HepG2 (cell line): Measurements from ENCODE around the gene ZNF174. TPM values are rescaled to one million over a fixed set of nuclear protein-coding genes. Genes with fewer than 3 reads are reported as not detected.
A peak's percentile ranks its signal among the peaks of the same experiment; 100 is the strongest.

Source experiments
- ATF4 ChIP-seq, 2 experiments: fragments of 450-650 bp in 1 of 2; sonication (generic) in 1 of 2; formaldehyde crosslinking; IDR thresholded peaks; 2 replicates each; pipeline versions ENCODE4 v1.5.0 to v1.8.0; 2020 to 2022; ENCODE audit warnings: mild to moderate bottlenecking in 1 of 2, missing genetic modification reagents in 1 of 2
- BCLAF1 ChIP-seq: fragments of 450-650 bp; IDR thresholded peaks from 2 replicates; pipeline ENCODE4 v1.6.1; 2017; ENCODE audit warnings: mild to moderate bottlenecking
- CENPBD1 ChIP-seq: sonication (generic); formaldehyde crosslinking; IDR thresholded peaks from 2 replicates; pipeline ENCODE4 v1.8.0; 2022; ENCODE audit warnings: missing genetic modification reagents, low read depth, mild to moderate bottlenecking, borderline replicate concordance
- GABPA ChIP-seq, 2 experiments: IDR thresholded peaks; 2 replicates each; pipeline ENCODE4 v1.6.1; 2011 to 2016; ENCODE audit warnings: low read depth in 2 of 2, low read length in 1 of 2, missing biosample characterization in 1 of 2, missing genetic modification characterization in 1 of 2
- GLI4 ChIP-seq: sonication (generic); formaldehyde crosslinking; IDR thresholded peaks from 2 replicates; pipeline ENCODE4 v1.5.1; 2020; ENCODE audit warnings: missing genetic modification reagents, mild to moderate bottlenecking, moderate library complexity, borderline replicate concordance
- HNRNPH1 ChIP-seq: fragments of 200-400 bp; formaldehyde crosslinking; optimal IDR thresholded peaks from 2 replicates; pipeline ENCODE3; 2017; ENCODE audit warnings: mild to moderate bottlenecking, low read depth, low read length
- MTA3 ChIP-seq: sonication (generic); formaldehyde crosslinking; IDR thresholded peaks from 2 replicates; pipeline ENCODE4 v1.4.0; 2020; ENCODE audit warnings: missing genetic modification reagents
- MYC ChIP-seq: sonication (generic); formaldehyde crosslinking; IDR thresholded peaks from 2 replicates; pipeline ENCODE4 v1.9.0; 2021; ENCODE audit warnings: missing genetic modification reagents, borderline replicate concordance
- NCOA2 ChIP-seq: sonication (generic); formaldehyde crosslinking; IDR thresholded peaks from 2 replicates; pipeline ENCODE4 v1.8.0; 2022; ENCODE audit warnings: inconsistent platforms
- THAP8 ChIP-seq: sonication (generic); formaldehyde crosslinking; IDR thresholded peaks from 2 replicates; pipeline ENCODE4 v1.5.1; 2020; ENCODE audit warnings: missing genetic modification reagents, mild to moderate bottlenecking, borderline replicate concordance
- ZEB1 ChIP-seq: IDR thresholded peaks from 2 replicates; pipeline ENCODE4 v1.6.1; 2012; ENCODE audit warnings: mild to moderate bottlenecking, low read depth, inconsistent platforms; ENCODE audit not compliant: insufficient replicate concordance
- ZFAT ChIP-seq: sonication (generic); formaldehyde crosslinking; conservative IDR thresholded peaks from 2 replicates; pipeline ENCODE4 v1.8.1; 2023; ENCODE audit warnings: missing genetic modification reagents, inconsistent platforms
- ZNF275 ChIP-seq: sonication (generic); formaldehyde crosslinking; IDR thresholded peaks from 2 replicates; pipeline ENCODE4 v1.8.0; 2022; ENCODE audit warnings: missing genetic modification reagents, mild to moderate bottlenecking, inconsistent platforms, borderline replicate concordance
- ZNF350 ChIP-seq: sonication (generic); formaldehyde crosslinking; IDR thresholded peaks from 2 replicates; pipeline ENCODE4 v1.4.0; 2020; ENCODE audit warnings: mild to moderate bottlenecking, low read depth, missing genetic modification reagents, borderline replicate concordance
- ZNF580 ChIP-seq: IDR thresholded peaks from 2 replicates; pipeline ENCODE4 v1.6.1; 2016; ENCODE audit warnings: low read depth, borderline replicate concordance
- ZNF639 ChIP-seq: conservative IDR thresholded peaks from 2 replicates; pipeline ENCODE4 v1.6.1; 2018; ENCODE audit warnings: missing genetic modification reagents
- ZNF710 ChIP-seq: sonication (generic); formaldehyde crosslinking; IDR thresholded peaks from 2 replicates; pipeline ENCODE4 v1.5.0; 2020; ENCODE audit warnings: mild to moderate bottlenecking, missing genetic modification reagents, borderline replicate concordance
- ZNF782 ChIP-seq: sonication (generic); formaldehyde crosslinking; IDR thresholded peaks from 2 replicates; pipeline ENCODE4 v1.4.0; 2020; ENCODE audit warnings: missing genetic modification reagents, mild to moderate bottlenecking, borderline replicate concordance
- ZNF841 ChIP-seq: sonication (generic); formaldehyde crosslinking; IDR thresholded peaks from 2 replicates; pipeline ENCODE4 v1.8.1; 2023; ENCODE audit warnings: missing genetic modification reagents, borderline replicate concordance
- polyA plus RNA-seq, 8 experiments: library from polyadenylated mRNA; depleted of rRNA in 3 of 8; stranded (reverse) in 7 of 8; unstranded in 1 of 8; fragments of >200 nt; fragmentation: Illumina TruSeq in 4 of 8; extraction: Trizol in 4 of 8; gene quantifications; 2 replicates each; pipeline versions ENCODE4 v1.2.1 to v1.2.3, GENCODE V29; 2011 to 2016; ENCODE audit warnings: low read depth in 4 of 8, missing spikeins in 1 of 8, mixed read lengths in 1 of 8; ENCODE audit not compliant: insufficient read depth in 1 of 8
- total RNA-seq, 5 experiments: library from RNA; depleted of rRNA; stranded (reverse); fragments of >200 nt; fragmentation: Illumina TruSeq; extraction: Trizol; gene quantifications; 2 replicates each; pipeline ENCODE4 v1.2.3, GENCODE V29; 2016; ENCODE audit warnings: low read depth in 1 of 5

ZNF174 gene
- total and polyA plus RNA-seq, 2 of the 13 experiments (the other 11 are each of a cell fraction or from before 2014, with no cell fraction given), result 8.3 to 10.6 TPM

GRCh38 chr16:3458852-3459361 is 57.9 kb downstream of the ZNF174 start (continued):
- no peak for TF ChIP-seq BCLAF1
- no peak for TF ChIP-seq MTA3 (CRISPR knock-in tag)
- no peak for TF ChIP-seq ZNF275
- TF ChIP-seq ZNF710, result no peak
- no peak for TF ChIP-seq ZNF350 (CRISPR knock-in tag)
- no peak for TF ChIP-seq ZNF639 (CRISPR knock-in tag)
- TF ChIP-seq ZNF580 (CRISPR knock-in tag), result no peak
- TF ChIP-seq CENPBD1, result no peak
- TF ChIP-seq ATF4 (CRISPR knock-in tag; IDR thresholded peaks at IDR 0.05), result no peak
- no peak for TF ChIP-seq ZEB1
- no peak for TF ChIP-seq GABPA (IDR thresholded peaks at IDR 0.05; ENCODE audit: low read depth, low read length)
- TF ChIP-seq GABPA (CRISPR knock-in tag; IDR thresholded peaks at IDR 0.05; ENCODE audit: low read depth), result 0 out of 2 replicates have a peak, but pooled peaks have one; percentile 9
- TF ChIP-seq GLI4 (CRISPR knock-in tag), result no peak
- no peak for TF ChIP-seq ZFAT (CRISPR knock-in tag)
- TF ChIP-seq NCOA2 (CRISPR knock-in tag), result no peak
- TF ChIP-seq ZNF782 (CRISPR knock-in tag), result no peak
- no peak for TF ChIP-seq THAP8
- TF ChIP-seq HNRNPH1, result no peak
- TF ChIP-seq MYC (CRISPR knock-in tag), result no peak
- no peak for TF ChIP-seq ZNF841 (CRISPR knock-in tag)
